Measurements from ENCODE around the gene RB1.

DNA sequence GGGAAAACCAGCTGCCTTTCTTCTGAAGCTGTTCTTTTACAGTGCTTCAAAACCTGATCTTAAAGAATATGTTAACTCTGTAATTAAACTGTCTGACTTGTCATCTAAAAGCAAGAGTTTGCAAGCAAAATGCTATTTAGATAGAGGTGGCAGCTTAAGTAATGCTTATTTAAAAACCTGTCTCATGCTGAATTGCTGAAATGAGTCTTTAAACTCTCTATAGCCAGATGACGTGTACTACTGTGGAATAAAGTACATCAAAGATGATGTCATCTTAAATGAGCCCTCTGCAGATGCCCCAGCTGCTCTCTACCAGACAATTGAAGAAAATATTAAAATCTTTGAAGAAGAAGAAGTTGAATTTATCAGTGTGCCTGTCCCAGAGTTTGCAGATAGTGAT is 47.6 kb upstream of the RB1 start:
- no peak for TF ChIP-seq CTCF (IDR thresholded peaks at IDR 0.05)
- TF ChIP-seq POLR2A (IDR thresholded peaks at IDR 0.05): no peak

All from Peyer's patch (tissue), 4 donors.